GM21619 (cell line): Measurements from ENCODE around the gene AHNAK.
A peak's percentile ranks its signal among the peaks of the same experiment; 100 is the strongest.
"Not testable (repeated sequence)": the region's sequence is repeated elsewhere in the genome, so short reads cannot be mapped to it uniquely, and the experiment has no call there.

Experiments used
- ATAC-seq: cut with Tn5 transposase; IDR thresholded peaks from one replicate; pipeline ENCODE4 v1.9.1; 2021; ENCODE audit not compliant: unreplicated experiment

The AHNAK gene

DNA sequence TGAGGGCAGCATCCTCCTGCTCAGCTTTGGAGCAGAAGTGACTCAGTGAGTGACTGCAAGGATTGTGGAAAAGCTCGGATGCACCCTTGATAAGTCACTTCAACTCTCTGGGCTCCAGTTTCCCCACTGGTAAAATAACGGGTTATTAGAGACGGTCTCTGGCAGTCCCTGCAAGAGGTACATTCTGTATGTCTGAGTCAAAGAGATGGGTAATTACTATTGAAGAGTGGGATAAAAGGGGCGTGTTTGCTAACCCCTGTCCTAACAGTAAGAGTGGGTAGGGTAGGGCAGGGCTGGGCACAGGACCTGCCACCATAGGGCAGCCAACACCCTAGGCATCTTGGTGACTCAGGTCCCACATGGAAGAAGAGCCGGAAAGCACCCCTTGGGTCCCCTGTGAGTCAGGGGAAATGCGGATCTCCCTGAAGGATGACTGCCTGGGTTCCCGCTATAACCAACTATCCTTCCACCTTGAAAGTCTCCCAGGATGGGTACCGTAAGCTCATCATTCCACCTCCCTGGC, 7.3 kb upstream of the AHNAK start:
- no peak for ATAC-seq

DNA sequence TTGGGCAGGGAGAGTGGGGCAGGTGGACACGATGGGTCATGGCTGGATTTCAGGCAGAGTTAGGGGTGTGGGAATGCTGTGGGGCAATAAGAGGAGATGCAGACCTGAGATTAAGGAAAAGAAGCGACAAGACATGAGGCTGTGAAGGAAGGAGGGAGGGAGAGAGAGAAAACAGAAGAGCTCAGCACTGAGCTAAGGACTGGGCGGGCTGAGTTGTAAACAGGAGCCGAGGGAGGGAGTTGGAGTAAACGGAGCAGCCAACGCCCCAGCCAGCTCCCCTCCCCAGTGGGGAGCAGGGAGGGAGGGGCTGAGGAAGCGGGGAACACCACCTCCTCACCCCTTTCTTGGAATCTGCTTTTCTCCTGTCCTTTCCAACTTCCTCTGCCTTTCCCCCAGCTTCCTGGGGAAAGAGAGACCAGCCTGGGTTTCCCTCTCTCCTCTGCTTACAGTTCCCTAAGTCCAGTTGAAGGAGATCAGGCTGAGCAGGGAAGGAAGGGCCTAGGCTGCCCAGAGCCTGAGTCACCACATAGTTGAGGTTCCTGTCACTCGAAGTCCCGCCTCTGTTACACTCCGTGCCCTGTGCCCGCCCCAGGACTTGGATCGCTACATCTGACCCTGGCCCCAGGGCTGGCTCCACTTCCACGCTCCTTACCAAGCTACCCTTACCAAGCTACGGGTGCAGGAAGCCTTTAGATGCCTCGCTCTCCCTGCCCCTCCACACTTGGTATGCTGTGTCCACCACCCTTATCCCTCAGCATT, 6.7 kb upstream of the AHNAK start:
- ATAC-seq = no peak

DNA sequence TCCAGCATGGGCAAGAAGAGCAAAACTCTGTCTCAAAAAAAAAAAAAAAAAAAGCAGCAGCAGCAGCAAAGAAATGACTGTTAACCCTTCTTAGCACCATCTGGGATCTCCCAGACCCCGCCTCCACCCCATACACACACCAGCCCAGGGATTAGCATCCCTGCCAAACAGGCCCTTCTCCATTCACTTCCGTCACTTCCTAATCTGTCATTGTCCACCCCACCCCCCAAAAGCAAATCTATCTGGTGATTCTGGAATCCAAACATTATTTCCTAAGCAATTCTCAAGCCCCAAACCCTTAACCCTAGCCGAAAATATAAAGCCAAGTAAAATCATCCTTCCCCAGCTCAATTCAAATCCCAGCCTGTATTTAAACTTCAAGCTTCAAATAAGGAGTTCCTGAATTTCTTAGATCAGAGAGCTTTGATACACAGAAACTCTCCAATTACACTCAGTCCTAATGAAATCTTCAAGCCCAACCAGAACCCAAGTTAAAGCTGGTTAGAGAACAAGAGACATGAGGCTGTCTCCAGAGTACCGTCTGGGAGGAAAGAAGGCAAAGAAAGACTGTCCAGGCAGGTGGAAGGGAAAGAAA, 6.0 kb upstream of the AHNAK start:
- ATAC-seq = no peak

DNA sequence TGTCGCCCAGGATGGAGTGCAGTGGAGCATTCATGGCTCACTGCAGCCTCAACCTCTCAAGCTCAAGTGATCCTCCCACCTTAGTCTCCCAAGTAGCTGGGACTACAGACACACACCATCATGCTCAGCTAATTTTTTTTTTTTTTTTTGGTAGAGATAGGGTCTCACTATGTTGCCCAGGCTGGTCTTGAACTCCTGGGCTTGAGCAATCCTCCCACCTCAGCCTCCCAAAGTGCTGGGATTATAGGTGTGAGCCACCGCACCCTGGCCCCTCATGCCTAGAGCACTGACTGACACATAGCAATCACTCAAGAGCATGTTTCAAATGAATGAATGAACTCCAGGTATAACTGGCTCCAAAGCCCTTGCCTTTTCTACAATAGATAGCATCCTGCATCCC, 3.9 kb upstream of the AHNAK start:
- ATAC-seq = not testable (repeated sequence)

DNA sequence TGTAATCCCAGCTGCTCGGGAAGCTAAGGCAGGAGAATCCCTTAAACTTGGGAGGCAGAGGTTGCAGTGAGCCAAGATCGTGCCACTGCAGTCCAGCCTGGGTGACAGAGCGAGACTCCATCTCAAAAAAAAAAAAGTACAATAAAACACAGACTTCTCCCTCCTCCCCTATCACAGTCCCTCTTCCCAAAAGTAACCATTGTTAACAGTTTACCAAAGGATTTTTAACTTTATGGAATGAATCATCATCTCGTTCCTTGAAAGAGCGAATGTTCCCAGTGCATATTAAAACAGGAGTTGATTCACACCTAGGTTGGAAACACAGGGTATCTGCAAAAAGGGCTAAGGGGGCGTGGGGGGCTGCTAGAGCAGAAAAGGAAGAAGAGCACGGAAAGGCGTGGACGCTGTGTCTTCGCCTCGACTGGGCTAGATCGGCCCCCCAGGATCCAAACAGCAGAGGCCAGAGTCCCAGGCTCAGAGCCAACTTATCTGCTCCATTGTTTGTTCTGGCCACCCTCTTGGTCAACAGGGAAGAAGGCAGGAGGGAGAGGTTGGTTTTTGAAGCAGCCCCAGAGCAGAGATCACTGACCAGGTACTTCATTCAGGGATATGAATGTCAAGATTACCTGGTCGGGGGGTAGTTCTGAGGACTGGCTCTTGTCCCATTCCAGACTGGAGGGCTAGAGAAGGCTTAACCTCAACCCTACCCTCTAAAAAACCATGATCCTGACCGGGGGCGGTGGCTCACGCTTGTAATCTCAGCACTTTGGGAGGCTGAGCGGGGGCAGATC, 2.1 kb upstream of the AHNAK start:
- ATAC-seq = no peak

GRCh38 chr11:62547691-62548281, 1.2 kb upstream of the AHNAK start:
- no peak for ATAC-seq

DNA sequence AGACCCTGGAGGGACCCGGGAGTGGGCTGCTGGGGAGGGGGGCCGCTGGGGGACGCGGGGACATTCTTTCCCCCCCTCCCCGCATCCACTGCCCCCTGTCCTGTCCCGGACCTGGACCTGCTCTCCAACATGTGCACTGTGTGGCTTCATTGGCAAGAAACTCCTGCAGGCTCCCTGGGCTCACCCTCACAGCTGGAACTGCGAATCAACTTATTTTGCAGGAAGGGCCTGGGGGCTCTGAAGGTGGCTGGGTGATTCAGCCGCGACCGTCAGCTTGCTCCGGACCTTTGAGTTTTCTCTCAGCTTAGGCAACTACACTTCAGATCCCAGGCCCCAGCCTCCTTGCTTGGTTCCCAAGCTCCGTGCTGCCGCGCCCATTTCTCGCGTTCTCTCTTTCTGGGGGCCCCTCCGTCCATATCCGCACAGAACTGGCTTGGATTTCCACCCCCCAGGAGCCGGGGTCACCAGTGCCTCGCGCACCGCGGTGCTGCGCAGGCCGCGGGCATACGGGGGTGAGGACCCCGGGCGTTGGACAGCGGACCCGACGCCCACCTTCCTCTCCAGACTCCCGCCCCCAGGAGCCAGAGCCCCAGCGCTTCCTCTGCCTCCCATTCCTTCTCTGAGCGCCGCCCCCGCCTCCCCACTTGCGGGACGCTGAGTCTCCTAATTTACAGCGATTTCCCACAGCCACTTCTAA, 471 bp upstream of the AHNAK start:
- ATAC-seq = no peak

GRCh38 chr11:62545437-62546243, 966 bp downstream of the AHNAK start:
- no peak for ATAC-seq

GRCh38 chr11:62544581-62545436, 1.8 kb downstream of the AHNAK start:
- ATAC-seq = no peak

DNA sequence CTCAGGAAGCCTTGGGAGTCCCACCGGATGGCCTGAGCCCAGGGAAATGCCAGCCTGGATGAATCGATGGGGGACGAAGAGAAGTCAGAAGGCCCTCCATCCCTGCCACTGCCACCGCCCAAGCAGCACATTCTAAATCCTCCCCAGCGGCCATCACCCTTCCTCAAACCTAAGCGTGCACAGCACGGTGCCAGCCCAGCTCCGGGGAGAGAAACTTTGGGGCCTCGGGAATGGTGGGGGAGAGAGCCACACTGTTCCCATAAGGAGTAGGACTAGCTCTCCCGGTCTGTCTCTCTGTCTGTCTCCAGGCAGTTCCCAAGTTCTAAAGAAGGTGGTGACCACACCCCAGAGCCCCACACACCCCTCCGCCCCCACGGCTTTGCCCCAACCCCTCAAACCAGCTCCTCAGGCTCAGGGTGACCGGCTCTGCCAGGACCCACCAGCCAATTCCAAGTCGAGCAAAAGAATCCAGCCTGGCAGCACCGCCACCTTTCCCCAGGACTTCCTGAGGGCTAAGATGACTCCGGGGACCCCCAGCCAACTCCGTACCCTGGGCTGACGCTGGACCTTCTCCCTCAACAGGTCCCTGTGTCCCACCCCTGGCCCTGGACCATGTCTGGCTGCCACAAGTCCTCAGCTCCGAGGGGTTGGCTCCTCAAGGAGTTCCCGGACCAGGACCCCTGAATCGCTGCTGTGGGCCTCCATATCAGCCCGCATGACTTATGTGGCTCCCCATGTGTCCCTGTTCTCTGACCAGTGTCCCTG, 2.7 kb downstream of the AHNAK start:
- no peak for ATAC-seq

- no peak for ATAC-seq
Measured at GRCh38 chr11:62542750-62543567, 3.6 kb downstream of the AHNAK start.

DNA sequence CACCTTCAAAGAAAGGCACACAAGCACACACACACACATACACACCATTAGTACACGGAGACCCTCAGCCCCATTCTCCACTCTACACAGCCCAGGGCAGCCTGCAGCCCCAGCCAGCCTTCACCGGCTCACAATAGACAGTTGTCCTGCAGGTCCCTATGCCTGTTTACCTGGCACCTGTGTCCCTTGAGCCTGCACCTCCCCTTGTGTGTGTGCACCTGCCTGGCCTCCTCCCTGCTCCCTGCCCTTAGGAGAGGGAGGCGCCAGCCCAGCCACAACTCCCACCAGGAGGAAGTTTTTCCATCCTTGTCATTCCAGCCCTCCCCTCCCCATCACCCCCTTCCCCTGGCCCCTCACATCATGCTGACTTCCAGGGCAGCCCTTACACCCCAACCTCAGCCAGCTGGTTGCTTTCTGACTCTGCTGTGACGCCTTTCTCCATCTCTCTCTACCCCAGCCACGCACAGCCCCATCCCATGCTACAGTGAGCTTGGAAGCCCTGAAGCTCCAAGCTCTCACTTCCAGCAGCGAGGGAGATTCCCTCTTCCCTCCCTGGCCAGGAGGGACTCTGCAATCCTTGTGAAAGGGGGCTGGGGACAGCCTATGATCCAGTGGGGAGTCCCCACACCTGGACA, 4.4 kb downstream of the AHNAK start:
- ATAC-seq = no peak

GRCh38 chr11:62540804-62541701, 5.6 kb downstream of the AHNAK start:
- ATAC-seq = peak; percentile 59

DNA sequence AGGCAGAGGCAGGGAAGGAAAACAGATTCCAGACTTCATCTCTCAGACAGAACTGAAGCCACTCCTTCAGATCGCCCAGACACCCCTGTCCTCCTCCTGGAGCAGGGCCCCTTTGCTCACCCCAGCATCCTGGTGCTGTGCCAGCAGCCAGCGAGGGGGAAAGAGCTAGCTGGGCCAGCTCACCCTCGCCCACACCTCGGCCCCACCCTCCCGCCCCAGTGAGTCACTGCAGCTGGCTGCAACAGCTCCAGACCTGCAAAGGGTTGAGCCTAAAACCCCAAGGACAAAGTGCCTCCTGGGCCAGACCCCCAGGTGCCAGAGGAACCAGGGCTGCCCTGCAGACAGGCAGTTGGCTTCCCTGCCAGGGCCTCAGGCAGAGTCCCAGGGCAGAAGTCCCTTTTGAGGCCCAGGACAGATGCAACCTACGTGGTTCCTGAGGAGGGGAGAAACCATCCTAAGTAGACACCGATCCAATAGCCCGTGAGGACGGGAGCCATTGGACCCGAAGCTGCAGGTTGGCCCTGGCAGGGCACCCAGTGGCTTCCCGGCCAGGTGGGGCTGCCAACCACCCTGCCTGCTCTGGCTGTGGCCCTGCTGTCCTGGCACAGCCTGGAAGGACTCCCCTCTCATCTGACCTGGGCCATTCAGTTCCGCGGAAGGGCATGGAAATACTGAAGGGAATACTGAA, 7.2 kb downstream of the AHNAK start:
- no peak for ATAC-seq

DNA sequence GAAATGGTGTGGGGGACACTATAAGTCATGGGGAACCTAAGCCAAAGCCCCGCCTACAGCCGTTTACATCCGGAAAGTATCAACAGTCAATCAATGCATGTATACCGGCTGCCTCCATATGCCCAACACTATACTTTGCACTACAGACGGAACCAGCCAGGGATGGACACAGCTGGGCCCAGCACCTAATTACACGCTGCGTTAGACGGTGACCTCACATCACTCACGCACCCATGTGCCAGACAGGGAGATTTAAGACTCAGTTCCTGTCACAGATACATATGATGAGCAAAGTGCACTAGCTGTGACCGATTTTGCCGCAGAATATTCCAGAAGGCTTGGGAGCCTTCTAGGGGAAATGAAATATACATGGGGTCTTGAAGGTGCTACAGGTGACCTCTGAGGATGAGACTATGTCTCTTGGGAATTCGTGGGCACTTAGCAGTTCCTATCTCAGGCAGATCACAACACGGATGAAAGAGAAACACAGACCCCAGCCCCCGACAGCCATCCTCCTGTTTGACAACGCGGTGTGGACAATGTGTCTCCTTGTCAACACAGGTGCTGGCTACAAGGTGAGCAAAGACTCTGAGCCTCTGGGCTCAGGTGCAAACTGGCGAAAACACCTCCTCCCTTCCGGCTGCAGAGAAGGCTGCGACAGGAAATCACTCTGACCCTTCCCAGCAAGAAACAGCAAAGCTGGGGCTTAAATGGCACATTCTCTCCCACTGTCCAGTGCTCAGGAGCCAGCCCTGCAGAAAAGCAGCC, 8.0 kb downstream of the AHNAK start:
- ATAC-seq = no peak
